Gastroesophageal sphincter (tissue), 4 donors: ENCODE measurements around the gene CKS1B. TPM values are rescaled to one million over a fixed set of nuclear protein-coding genes. Genes with fewer than 3 reads are reported as not detected.

Experiments used
- ATAC-seq: fragments of 150-250 bp; one replicate; pipeline ENCODE4 v1.9.1; 2016; ENCODE audit warnings: mild to moderate bottlenecking, moderate library complexity
- H3K27ac ChIP-seq, 4 donors: fragments of 200-600 bp; sonication (generic) in 3 of 4; 1 replicate in 3 of 4; 2 replicates in 1 of 4; pipeline ENCODE4 v1.5.1; 2016 to 2019
- H3K27me3 ChIP-seq: fragments of 200-600 bp; sonication (generic); one replicate; pipeline ENCODE4 v1.5.1; 2019
- H3K36me3 ChIP-seq, 2 donors: fragments of 200-600 bp; sonication (generic); one replicate each; pipeline ENCODE4 v1.5.1; 2019; ENCODE audit warnings: control low read depth in 1 of 2
- H3K4me1 ChIP-seq, 3 donors: fragments of 200-600 bp; sonication (generic); 1 replicate in 2 of 3; 2 replicates in 1 of 3; pipeline ENCODE4 v1.5.1; 2016 to 2019; ENCODE audit warnings: control low read depth in 2 of 3
- H3K4me3 ChIP-seq, 2 donors: fragments of 200-600 bp; sonication (generic); one replicate each; pipeline ENCODE4 v1.5.1; 2019; ENCODE audit warnings: mild to moderate bottlenecking in 1 of 2, moderate library complexity in 1 of 2
- H3K9me3 ChIP-seq, 3 donors: fragments of 200-600 bp; sonication (generic); one replicate each; pipeline ENCODE4 v1.5.1; 2017 to 2019; ENCODE audit warnings: control low read depth in 2 of 3
- CTCF ChIP-seq, 4 experiments: fragments of 200-600 bp in 2 of 4; fragments of 450-650 bp in 2 of 4; sonication (generic) in 1 of 4; IDR thresholded peaks; one replicate each; pipeline ENCODE4 v1.5.1; 2017 to 2019; ENCODE audit warnings: antibody characterized with exemption in 4 of 4, mild to moderate bottlenecking in 2 of 4, moderate library complexity in 2 of 4
- EP300 ChIP-seq: sonication (generic); formaldehyde crosslinking; IDR thresholded peaks from one replicate; pipeline ENCODE4 v1.6.1; 2017; ENCODE audit warnings: antibody characterized with exemption, mild to moderate bottlenecking
- POLR2A ChIP-seq, 2 donors: fragments of 450-650 bp; IDR thresholded peaks; one replicate each; pipeline ENCODE4 v1.6.1; 2017; ENCODE audit warnings: antibody characterized with exemption in 2 of 2, mild to moderate bottlenecking in 2 of 2, moderate library complexity in 1 of 2
- POLR2AphosphoS5 ChIP-seq: sonication (generic); formaldehyde crosslinking; IDR thresholded peaks from one replicate; pipeline ENCODE4 v1.6.1; 2017; ENCODE audit warnings: antibody characterized with exemption
- WGBS, 2 donors: methylation state at CpG; one replicate each; pipeline ENCODE4 v1.1.5; 2018; ENCODE audit warnings: low coverage in 1 of 2; 5-methylcytosine and 5-hydroxymethylcytosine counted together
- total RNA-seq, 4 donors: library from RNA; depleted of rRNA; stranded (reverse); fragments of >200 nt; gene quantifications; one replicate each; pipeline ENCODE4 v1.1.0, GENCODE V29; 2016

The CKS1B gene
- total RNA-seq, 4 donors from 2014 or later = 7.5 to 24.2 (median 17.6) TPM

GRCh38 chr1:154963643-154964042 is 10.8 kb upstream of the CKS1B start:
- TF ChIP-seq POLR2AphosphoS5 (no peak), EP300 (no peak), POLR2A (IDR thresholded peaks at IDR 0.05) (no peak), CTCF (IDR thresholded peaks at IDR 0.05) (no peak)
- Histone ChIP-seq H3K4me1 (peaks cover 3 to 63% (median 17%) of the 10 kb centered on the region in 3 donors), H3K9me3 (no peaks in the 10 kb centered on the region), H3K27ac (peak overlapping the region in 3 of 4 donors; percentile 91 to 99 (median 98)), H3K27me3 (no peaks in the 10 kb centered on the region), H3K36me3 (peaks cover 0 to 72% of the 10 kb centered on the region in 2 donors), H3K4me3 (no peak overlapping the region)
- WGBS, 2 donors = 68% methylated on average over 8 of the region's 8 CpGs
- no peak for ATAC-seq

DNA sequence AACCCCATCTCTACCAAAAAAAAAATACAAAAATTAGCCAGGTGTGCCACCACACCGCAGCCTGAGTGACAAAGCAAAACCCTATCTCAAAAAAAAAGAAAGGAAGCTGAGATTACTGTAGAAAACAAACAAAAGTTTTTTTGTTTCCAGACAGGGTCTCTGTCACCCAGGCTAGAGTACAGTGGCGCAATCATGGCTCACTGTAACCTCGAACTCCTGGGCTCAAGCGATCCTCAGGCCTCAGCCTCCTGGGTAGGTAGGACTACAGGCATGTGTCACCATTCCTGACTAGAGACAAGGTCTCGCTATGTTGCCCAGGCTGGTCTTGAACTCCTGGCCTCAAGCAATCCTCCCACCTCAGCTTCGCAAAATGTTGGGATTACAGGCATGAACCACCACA is 10.1 kb upstream of the CKS1B start:
- peaks cover 0 to 68% of the 10 kb centered on the region in 2 donors for H3K36me3 ChIP-seq
- H3K9me3 ChIP-seq = no peaks in the 10 kb centered on the region
- no peak overlapping the region for H3K4me3 ChIP-seq
- no peaks in the 10 kb centered on the region for H3K27me3 ChIP-seq
- H3K27ac ChIP-seq = no peak overlapping the region
- 61 to 87% methylated on average over 3 to 6 of the region's 6 CpGs for WGBS, 2 donors
- no peak for ATAC-seq
- H3K4me1 ChIP-seq = peaks cover 3 to 63% (median 22%) of the 10 kb centered on the region in 3 donors
- TF ChIP-seq POLR2AphosphoS5 (no peak), EP300 (no peak), CTCF (IDR thresholded peaks at IDR 0.05) (no peak), POLR2A (IDR thresholded peaks at IDR 0.05) (no peak)

DNA sequence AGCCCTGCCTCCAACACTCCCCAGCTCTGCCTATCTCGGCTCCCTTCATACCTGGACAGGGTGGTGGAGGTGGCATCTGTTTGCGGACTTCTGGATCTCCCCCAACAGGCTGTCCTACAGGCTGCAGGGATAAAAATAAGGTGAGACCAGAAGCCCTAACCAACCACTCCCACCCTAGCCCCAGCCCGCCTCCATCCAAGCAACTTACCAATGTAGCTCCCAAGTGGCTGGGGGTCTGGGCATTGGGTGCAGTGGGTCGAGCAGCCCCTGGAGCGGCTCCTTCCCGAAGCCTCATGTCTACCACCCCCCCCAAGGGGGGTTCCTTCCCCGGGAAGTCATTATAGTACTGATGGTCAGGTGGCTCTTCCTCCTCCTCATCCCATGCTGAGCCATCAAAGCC is 8.4 kb upstream of the CKS1B start:
- Histone ChIP-seq H3K36me3 (peaks cover 0 to 63% of the 10 kb centered on the region in 2 donors), H3K27me3 (no peaks in the 10 kb centered on the region), H3K27ac (peak overlapping the region in 3 of 4 donors; percentile 64 to 99 (median 95)), H3K4me3 (no peak overlapping the region), H3K4me1 (peaks cover 0 to 63% (median 28%) of the 10 kb centered on the region in 3 donors), H3K9me3 (no peaks in the 10 kb centered on the region)
- TF ChIP-seq POLR2A (IDR thresholded peaks at IDR 0.05) (no peak), POLR2AphosphoS5 (no peak), CTCF (IDR thresholded peaks at IDR 0.05) (no peak), EP300 (no peak)
- ATAC-seq = no peak
- whole genome bisulfite sequencing, 2 donors = 50% methylated on average over 2 of the region's 7 CpGs; no CpG with 5 or more reads in 1 of the 2 donors

- peaks cover 0 to 70% (median 38%) of the 10 kb centered on the region in 3 donors for H3K4me1 ChIP-seq
- peak overlapping the region in 3 of 4 donors; percentile 64 to 99 (median 95) for H3K27ac ChIP-seq
- peaks cover 0 to 63% of the 10 kb centered on the region in 2 donors for H3K36me3 ChIP-seq
- no peaks in the 10 kb centered on the region for H3K9me3 ChIP-seq
- no peaks in the 10 kb centered on the region for H3K27me3 ChIP-seq
- TF ChIP-seq POLR2AphosphoS5 (no peak), CTCF (IDR thresholded peaks at IDR 0.05) (no peak), EP300 (no peak), POLR2A (IDR thresholded peaks at IDR 0.05) (no peak)
- ATAC-seq = no peak
- 80% methylated on average over 2 of the region's 5 CpGs; no CpG with 5 or more reads in 1 of the 2 donors for WGBS, 2 donors
- H3K4me3 ChIP-seq = no peak overlapping the region
These were observed 7.0 kb upstream of the CKS1B start for GRCh38 chr1:154967331-154967950.

- H3K9me3 ChIP-seq = no peaks in the 10 kb centered on the region
- ATAC-seq = no peak
- no CpG with 5 or more reads among the region's 3 CpGs for WGBS, 2 donors
- peaks cover 0 to 52% of the 10 kb centered on the region in 2 donors for H3K36me3 ChIP-seq
- peaks cover 2 to 68% (median 34%) of the 10 kb centered on the region in 3 donors for H3K4me1 ChIP-seq
- no peak for TF ChIP-seq POLR2AphosphoS5
- no peak for TF ChIP-seq CTCF (IDR thresholded peaks at IDR 0.05)
- TF ChIP-seq POLR2A (IDR thresholded peaks at IDR 0.05) = no peak
- TF ChIP-seq EP300 = no peak
- no peaks in the 10 kb centered on the region for H3K27me3 ChIP-seq
- H3K4me3 ChIP-seq = peak overlapping the region in 1 of 2 donors; percentile 55
- peak overlapping the region in 3 of 4 donors; percentile 95 to 99 (median 99) for H3K27ac ChIP-seq
These were observed 5.8 kb upstream of the CKS1B start for GRCh38 chr1:154968731-154969130.
